Neuronal stem cell (in vitro differentiated cells): ENCODE results near the gene PYGO2.

Source experiments
- DNase-seq: peaks from one replicate; pipeline ENCODE4 v3.0.0-alpha.2; 2013; ENCODE audit warnings: low spot score
- H2AFZ ChIP-seq: one replicate; pipeline ENCODE4 v1.6.1; 2013; ENCODE audit warnings: mild to moderate bottlenecking, low read length, inconsistent platforms
- H2AK5ac ChIP-seq: 2 replicates; pipeline ENCODE4 v1.6.1; 2013; ENCODE audit warnings: low read depth, mild to moderate bottlenecking, inconsistent platforms, low read length, moderate library complexity, mixed read lengths
- H2BK120ac ChIP-seq: 2 replicates; pipeline ENCODE4 v1.6.1; 2013; ENCODE audit warnings: low read depth, mild to moderate bottlenecking, inconsistent platforms, low read length, moderate library complexity, mixed read lengths
- H2BK12ac ChIP-seq: one replicate; pipeline ENCODE4 v1.6.1; 2013; ENCODE audit warnings: low read length, inconsistent platforms
- H2BK15ac ChIP-seq: 2 replicates; pipeline ENCODE4 v1.6.1; 2013; ENCODE audit warnings: mild to moderate bottlenecking, low read length, inconsistent platforms, mixed read lengths
- H2BK5ac ChIP-seq: one replicate; pipeline ENCODE4 v1.6.1; 2013; ENCODE audit warnings: inconsistent platforms, mild to moderate bottlenecking, low read length, moderate library complexity
- H3K14ac ChIP-seq: one replicate; pipeline ENCODE4 v1.6.1; 2013; ENCODE audit warnings: low read length, inconsistent platforms
- H3K18ac ChIP-seq: 2 replicates; pipeline ENCODE4 v1.6.1; 2013; ENCODE audit warnings: low read length, inconsistent platforms
- H3K23ac ChIP-seq: 2 replicates; pipeline ENCODE4 v1.6.1; 2013; ENCODE audit warnings: low read depth, mild to moderate bottlenecking, mixed read lengths, low read length, inconsistent platforms; ENCODE audit not compliant: poor library complexity
- H3K27ac ChIP-seq: replicated peaks from 3 replicates; pipeline ENCODE4 v1.5.1; 2013; ENCODE audit warnings: low read length, inconsistent platforms
- H3K27me3 ChIP-seq, 3 experiments: 2 replicates each; pipeline ENCODE4 v1.6.1; 2013; ENCODE audit warnings: low read length in 3 of 3, mild to moderate bottlenecking in 2 of 3, inconsistent platforms in 1 of 3, low read depth in 1 of 3, mixed read lengths in 1 of 3, moderate library complexity in 1 of 3; ENCODE audit not compliant: control insufficient read depth in 3 of 3, insufficient read depth in 3 of 3
- H3K36me3 ChIP-seq, 2 donors: replicated peaks in 1 of 2; 2 replicates each; pipeline ENCODE4 v1.6.1; 2013; ENCODE audit warnings: low read length in 2 of 2; ENCODE audit not compliant: control insufficient read depth in 2 of 2, insufficient read depth in 2 of 2
- H3K4ac ChIP-seq: 2 replicates; pipeline ENCODE4 v1.6.1; 2013; ENCODE audit warnings: inconsistent platforms, mild to moderate bottlenecking, low read length, moderate library complexity
- H3K4me1 ChIP-seq, 2 donors: 1 replicate in 1 of 2; 2 replicates in 1 of 2; pipeline ENCODE4 v1.6.1; 2013; ENCODE audit warnings: low read length in 2 of 2, low read depth in 1 of 2; ENCODE audit not compliant: control insufficient read depth in 2 of 2, insufficient read depth in 1 of 2
- H3K4me2 ChIP-seq: one replicate; pipeline ENCODE4 v1.6.1; 2013; ENCODE audit warnings: mild to moderate bottlenecking, low read length, inconsistent platforms; ENCODE audit not compliant: insufficient read depth, poor library complexity, severe bottlenecking
- H3K4me3 ChIP-seq, 2 donors: 2 replicates each; pipeline ENCODE4 v1.5.1; 2013; ENCODE audit warnings: low read length in 2 of 2, mild to moderate bottlenecking in 2 of 2, inconsistent platforms in 1 of 2, moderate library complexity in 1 of 2
- H3K79me1 ChIP-seq: one replicate; pipeline ENCODE4 v1.6.1; 2013; ENCODE audit warnings: low read depth, mild to moderate bottlenecking, inconsistent platforms, low read length, moderate library complexity
- H3K9ac ChIP-seq: one replicate; pipeline ENCODE4 v1.6.1; 2013; ENCODE audit warnings: mild to moderate bottlenecking, low read depth, low read length, inconsistent platforms; ENCODE audit not compliant: poor library complexity
- H3K9me3 ChIP-seq, 2 donors: replicated peaks in 1 of 2; 2 replicates each; pipeline versions ENCODE3 to v1.6.1; 2013; ENCODE audit warnings: low read length in 2 of 2, mild to moderate bottlenecking in 2 of 2, inconsistent platforms in 1 of 2, low read depth in 1 of 2, mixed read lengths in 1 of 2, moderate library complexity in 1 of 2; ENCODE audit not compliant: control insufficient read depth in 2 of 2, insufficient read depth in 1 of 2
- H4K8ac ChIP-seq: one replicate; pipeline ENCODE4 v1.6.1; 2013; ENCODE audit warnings: low read depth, mild to moderate bottlenecking, inconsistent platforms, low read length, moderate library complexity
- H4K91ac ChIP-seq: one replicate; pipeline ENCODE4 v1.6.1; 2013; ENCODE audit warnings: low read length, low read depth, mild to moderate bottlenecking, inconsistent platforms; ENCODE audit not compliant: poor library complexity
- WGBS, 2 donors: extraction: QIAGEN DNeasy Blood & Tissue Kit; methylation state at CpG; one replicate each; pipeline ENCODE4 v1.1.7; 2013; ENCODE audit warnings: missing lambda C conversion rate in 2 of 2, mixed read lengths in 1 of 2; ENCODE audit not compliant: insufficient read length in 2 of 2, insufficient replicate concordance in 1 of 2; ENCODE audit errors: extremely low coverage in 2 of 2; 5-methylcytosine and 5-hydroxymethylcytosine counted together

PYGO2 gene

GRCh38 chr1:155003766-155004351, 42.3 kb upstream of the PYGO2 start:
- peak overlapping the region; percentile 95 for H3K4ac ChIP-seq
- H2AK5ac ChIP-seq = peak overlapping the region; percentile 72
- H3K9ac ChIP-seq = peak overlapping the region; percentile 85
- H3K27me3 ChIP-seq = no peaks in the 10 kb centered on the region
- peak overlapping the region; percentile 80 for H3K23ac ChIP-seq
- H2AFZ ChIP-seq = peak overlapping the region; percentile 84
- peak overlapping the region; percentile 97 for H3K18ac ChIP-seq
- no peak for DNase-seq
- H4K91ac ChIP-seq = peak overlapping the region; percentile 85
- peak overlapping the region; percentile 89 to 90 for H3K4me3 ChIP-seq
- H2BK120ac ChIP-seq = peak overlapping the region; percentile 94
- peak overlapping the region; percentile 99 for H3K4me2 ChIP-seq
- H2BK15ac ChIP-seq = peak overlapping the region; percentile 69
- H3K36me3 ChIP-seq = no peaks in the 10 kb centered on the region
- H3K14ac ChIP-seq = peak overlapping the region; percentile 94
- H2BK12ac ChIP-seq = peak overlapping the region; percentile 3
- no CpG with 5 or more reads among the region's 34 CpGs for WGBS, 2 donors
- peak overlapping the region; percentile 40 for H3K27ac ChIP-seq
- no peaks in the 10 kb centered on the region for H3K9me3 ChIP-seq
- peaks cover 22% of the 10 kb centered on the region in 2 donors for H3K4me1 ChIP-seq
- peaks cover 12% of the 10 kb centered on the region for H3K79me1 ChIP-seq
- H2BK5ac ChIP-seq = peak overlapping the region; percentile 97
- no peak overlapping the region for H4K8ac ChIP-seq

DNA sequence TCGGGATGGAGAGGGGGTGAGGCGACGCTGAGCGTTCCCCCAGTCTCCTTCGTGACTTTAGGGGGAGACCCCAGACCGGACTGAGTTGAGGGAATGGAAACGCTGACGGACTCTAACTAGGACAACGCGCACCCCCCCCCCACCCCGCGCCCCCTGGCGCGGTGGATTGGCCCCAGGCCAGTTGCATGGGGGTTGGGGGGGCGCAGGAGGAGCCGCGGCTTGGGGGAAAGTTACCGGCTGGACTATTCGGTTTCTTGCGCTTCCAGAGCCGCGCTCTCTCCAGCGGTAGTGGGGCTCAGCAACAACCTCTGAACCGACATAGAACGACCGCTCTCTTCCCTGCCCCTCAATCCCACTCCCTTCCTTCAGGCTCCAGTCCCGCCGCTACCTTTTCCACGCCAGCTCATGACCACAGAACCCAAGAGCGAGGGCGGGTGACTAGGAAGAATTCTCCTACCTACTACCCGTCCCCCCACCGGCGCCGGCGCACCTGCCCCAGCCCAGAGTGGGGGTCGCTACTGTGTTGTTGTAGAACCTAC, 41.7 kb upstream of the PYGO2 start:
- H2BK12ac ChIP-seq = no peak overlapping the region
- peak overlapping the region; percentile 89 to 90 for H3K4me3 ChIP-seq
- H3K9ac ChIP-seq = peak overlapping the region; percentile 85
- peak overlapping the region; percentile 72 for H2AK5ac ChIP-seq
- WGBS, 2 donors = no CpG with 5 or more reads among the region's 37 CpGs
- H3K79me1 ChIP-seq = peaks cover 12% of the 10 kb centered on the region
- peak overlapping the region; percentile 94 for H3K14ac ChIP-seq
- H4K8ac ChIP-seq = no peak overlapping the region
- H2BK5ac ChIP-seq = peak overlapping the region; percentile 97
- H2BK15ac ChIP-seq = peak overlapping the region; percentile 69
- H4K91ac ChIP-seq = peak overlapping the region; percentile 85
- H3K27me3 ChIP-seq = no peaks in the 10 kb centered on the region
- peak overlapping the region; percentile 84 for H2AFZ ChIP-seq
- H3K18ac ChIP-seq = peak overlapping the region; percentile 97
- peak overlapping the region; percentile 95 for H3K4ac ChIP-seq
- H3K23ac ChIP-seq = peak overlapping the region; percentile 80
- peak overlapping the region; percentile 94 for H2BK120ac ChIP-seq
- peak overlapping the region; percentile 40 for H3K27ac ChIP-seq
- H3K4me2 ChIP-seq = peak overlapping the region; percentile 99
- no peaks in the 10 kb centered on the region for H3K36me3 ChIP-seq
- no peaks in the 10 kb centered on the region for H3K9me3 ChIP-seq
- peaks cover 18 to 20% of the 10 kb centered on the region in 2 donors for H3K4me1 ChIP-seq
- DNase-seq = no peak

DNA sequence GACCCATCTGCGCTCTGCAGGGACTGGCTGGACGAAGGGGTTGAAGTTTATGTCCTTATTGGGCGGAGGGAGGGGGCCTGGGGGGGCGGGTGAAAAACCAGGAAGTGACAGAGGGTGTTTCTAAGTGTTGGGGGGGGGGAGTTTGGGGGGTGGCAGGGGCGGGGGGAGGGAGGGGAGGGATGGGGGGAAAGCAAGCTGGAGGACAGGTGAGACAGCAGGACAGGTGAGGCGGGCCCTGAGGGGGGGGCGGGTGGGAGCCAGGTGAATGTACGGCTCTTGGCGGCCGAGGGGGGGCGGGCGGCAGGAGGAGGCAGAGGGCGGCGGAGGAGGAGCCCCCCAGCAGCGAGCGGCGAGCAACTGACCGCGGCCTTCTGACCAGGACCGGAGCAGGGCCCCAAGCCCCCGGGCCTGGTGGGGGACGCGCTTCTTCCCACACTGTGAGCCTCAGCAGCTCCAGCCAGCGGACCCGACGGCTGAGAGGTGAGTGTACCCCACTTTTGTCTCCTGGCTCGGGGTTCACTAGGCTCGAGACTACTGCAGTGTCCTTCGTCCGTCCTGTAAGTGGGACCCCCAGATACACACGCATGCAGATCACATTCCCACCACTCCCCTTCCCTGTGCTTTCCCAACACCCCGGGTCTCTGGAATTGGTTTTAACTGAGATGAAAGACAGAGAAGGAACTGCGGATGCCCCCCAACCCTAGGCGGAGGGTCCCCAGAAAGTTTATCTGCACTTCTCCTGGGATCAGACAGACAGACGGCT, 41.1 kb upstream of the PYGO2 start, which contains the start of gene ZBTB7B:
Gene ZBTB7B (plus strand): TSS at position 339 of the 763 bp plus-strand sequence. CDS start 11,859 bp downstream, outside the sequence.
- Histone ChIP-seq H3K4me3 (peak within 1 kb of the TSS; percentile 89 to 90), H3K4me1 (peaks cover 17 to 19% of the 10 kb centered on the region in 2 donors), H3K4me2 (peak within 1 kb of the TSS; percentile 99), H4K91ac (peak within 1 kb of the TSS; percentile 85), H3K14ac (peak within 1 kb of the TSS; percentile 94), H3K9me3 (no peaks in the 10 kb centered on the region), H2BK120ac (peak within 1 kb of the TSS; percentile 94), H4K8ac (no peak within 1 kb of the TSS), H3K27me3 (peaks cover 0 to 2% (median 0%) of the 10 kb centered on the region in 3 experiments), H3K27ac (peak within 1 kb of the TSS; percentile 89), H3K18ac (peak within 1 kb of the TSS; percentile 97), H3K4ac (peak within 1 kb of the TSS; percentile 95), H3K79me1 (peaks cover 12% of the 10 kb centered on the region), H3K23ac (peak within 1 kb of the TSS; percentile 80), H2BK12ac (peak within 1 kb of the TSS; percentile 94), H2AK5ac (peak within 1 kb of the TSS; percentile 72), H2BK5ac (peak within 1 kb of the TSS; percentile 97), H2BK15ac (peak within 1 kb of the TSS; percentile 69), H3K9ac (peak within 1 kb of the TSS; percentile 85), H2AFZ (peak within 1 kb of the TSS; percentile 97), H3K36me3 (no peaks in the 10 kb centered on the region)
- no CpG with 5 or more reads among the region's 35 CpGs for WGBS, 2 donors
- DNase-seq = no peak
